CD14-positive monocyte (primary cell): ENCODE measurements around the gene HIGD1C. TPM values are rescaled to one million over a fixed set of nuclear protein-coding genes. Genes with fewer than 3 reads are reported as not detected.

Experiments used
- DNase-seq, 3 donors: peaks; one replicate each; pipeline ENCODE4 v3.0.0-alpha.2; 2011 to 2022
- H2AFZ ChIP-seq: 2 replicates; pipeline ENCODE4 v1.6.0; 2012; ENCODE audit warnings: mild to moderate bottlenecking, low read depth, low read length, inconsistent platforms; ENCODE audit not compliant: insufficient read depth, poor library complexity, severe bottlenecking
- H3K27ac ChIP-seq, 2 donors: 1 replicate in 1 of 2; 2 replicates in 1 of 2; pipeline ENCODE4 v1.5.1; 2012 to 2013; ENCODE audit warnings: low read length in 2 of 2, control low read depth in 1 of 2, inconsistent platforms in 1 of 2, low read depth in 1 of 2, mild to moderate bottlenecking in 1 of 2
- H3K27me3 ChIP-seq, 2 donors: one replicate each; pipeline versions ENCODE4 v1.6.0 to v1.6.1; 2011 to 2013; ENCODE audit warnings: low read length in 2 of 2; ENCODE audit not compliant: control insufficient read depth in 2 of 2, insufficient read depth in 2 of 2
- H3K36me3 ChIP-seq, 2 donors: replicated peaks in 1 of 2; 1 replicate in 1 of 2; 2 replicates in 1 of 2; pipeline versions ENCODE4 v1.5.1 to v1.6.1; 2012 to 2013; ENCODE audit warnings: low read length in 2 of 2, control low read depth in 1 of 2, inconsistent platforms in 1 of 2, mild to moderate bottlenecking in 1 of 2; ENCODE audit not compliant: insufficient read depth in 2 of 2, control insufficient read depth in 1 of 2
- H3K4me1 ChIP-seq, 2 donors: 1 replicate in 1 of 2; 2 replicates in 1 of 2; pipeline versions ENCODE4 v1.5.1 to v1.6.1; 2012 to 2013; ENCODE audit warnings: low read length in 2 of 2, control low read depth in 1 of 2, inconsistent platforms in 1 of 2, mild to moderate bottlenecking in 1 of 2, moderate library complexity in 1 of 2; ENCODE audit not compliant: insufficient read depth in 2 of 2, control insufficient read depth in 1 of 2
- H3K4me2 ChIP-seq: replicated peaks from 2 replicates; pipeline ENCODE3; 2012; ENCODE audit warnings: low read length, moderate library complexity, mild to moderate bottlenecking; ENCODE audit not compliant: poor library complexity, severe bottlenecking; ENCODE audit errors: extremely low read depth
- H3K4me3 ChIP-seq, 3 experiments: fragments of 200-600 bp in 1 of 3; sonication (generic) in 1 of 3; replicated peaks in 1 of 3; 1 replicate in 2 of 3; 2 replicates in 1 of 3; pipeline ENCODE4 v1.5.1; 2011 to 2013; ENCODE audit warnings: low read length in 3 of 3, mild to moderate bottlenecking in 3 of 3, control low read depth in 2 of 3, low read depth in 2 of 3, inconsistent platforms in 1 of 3, moderate library complexity in 1 of 3
- H3K79me2 ChIP-seq: 2 replicates; pipeline ENCODE4 v1.6.0; 2012; ENCODE audit warnings: mild to moderate bottlenecking, control low read depth, inconsistent platforms, low read length, moderate library complexity; ENCODE audit not compliant: insufficient read depth
- H3K9ac ChIP-seq: 2 replicates; pipeline ENCODE4 v1.6.0; 2017; ENCODE audit warnings: low read length, mild to moderate bottlenecking; ENCODE audit not compliant: insufficient read depth, poor library complexity, severe bottlenecking
- H3K9me3 ChIP-seq, 2 donors: replicated peaks in 1 of 2; 1 replicate in 1 of 2; 2 replicates in 1 of 2; pipeline versions ENCODE4 v1.5.1 to v1.6.1; 2012 to 2013; ENCODE audit warnings: low read length in 2 of 2, control low read depth in 1 of 2; ENCODE audit not compliant: control insufficient read depth in 1 of 2, insufficient read depth in 1 of 2
- H4K20me1 ChIP-seq: 2 replicates; pipeline ENCODE4 v1.6.0; 2012; ENCODE audit warnings: mild to moderate bottlenecking, low read length, control low read depth, moderate library complexity; ENCODE audit not compliant: insufficient read depth
- H3K27ac Mint-ChIP-seq, 7 donors: one replicate each; pipeline ENCODE4 v1.8.0; 2020; ENCODE audit warnings: mild to moderate bottlenecking in 7 of 7, mixed read lengths in 7 of 7, moderate library complexity in 6 of 7, inconsistent platforms in 2 of 7
- H3K27me3 Mint-ChIP-seq, 3 donors: one replicate each; pipeline ENCODE4 v1.8.0; 2021 to 2022; ENCODE audit warnings: low read depth in 3 of 3, mild to moderate bottlenecking in 3 of 3, mixed read lengths in 3 of 3, moderate library complexity in 3 of 3, inconsistent platforms in 1 of 3
- H3K36me3 Mint-ChIP-seq, 2 donors: one replicate each; pipeline ENCODE4 v1.8.0; 2020; ENCODE audit warnings: mixed read lengths in 2 of 2, inconsistent platforms in 1 of 2, mild to moderate bottlenecking in 1 of 2
- H3K4me1 Mint-ChIP-seq: one replicate; pipeline ENCODE4 v1.8.0; 2020; ENCODE audit warnings: mild to moderate bottlenecking, mixed read lengths
- H3K4me3 Mint-ChIP-seq, 2 donors: one replicate each; pipeline ENCODE4 v1.8.0; 2020; ENCODE audit warnings: mild to moderate bottlenecking in 2 of 2, mixed read lengths in 2 of 2, moderate library complexity in 1 of 2
- H3K9me3 Mint-ChIP-seq, 7 donors: one replicate each; pipeline ENCODE4 v1.8.0; 2020 to 2022; ENCODE audit warnings: mixed read lengths in 7 of 7, mild to moderate bottlenecking in 6 of 7, moderate library complexity in 6 of 7, inconsistent platforms in 2 of 7
- WGBS: methylation state at CpG from one replicate; pipeline ENCODE4 v1.1.5; 2013; ENCODE audit warnings: missing lambda C conversion rate; ENCODE audit not compliant: insufficient coverage; 5-methylcytosine and 5-hydroxymethylcytosine counted together
- intact Hi-C, 2 donors: fragments of 100-400 bp; cut with micrococcal nuclease; formaldehyde crosslinking; loops; one replicate each; pipeline versions ENCODE4 v1.15.0 to v1.15.1; 2023
- polyA plus RNA-seq, 3 donors: library from polyadenylated mRNA; depleted of rRNA in 1 of 3; unstranded in 2 of 3; stranded (reverse) in 1 of 3; fragments of 300-500 nt in 2 of 3; fragments of >200 nt in 1 of 3; fragmentation: Illumina TruSeq in 2 of 3; gene quantifications; 1 replicate in 2 of 3; 2 replicates in 1 of 3; pipeline ENCODE4 v1.2.3, GENCODE V29; 2012 to 2021
- TF ChIP-seq, protein P1 (sequence below): fragments of 200-600 bp; IDR thresholded peaks from one replicate; pipeline ENCODE4 v1.8.0; 2022; ENCODE audit warnings: antibody characterized with exemption, mild to moderate bottlenecking

HIGD1C gene
- polyA plus RNA-seq, 3 donors, result not detected

- peaks cover 32% of the 10 kb centered on the region for H3K4me1 Mint-ChIP-seq
- H3K4me1 ChIP-seq, result peaks cover 22 to 31% of the 10 kb centered on the region in 2 donors
- intact Hi-C loops, result no loop called here
These were observed 59.6 kb downstream of the HIGD1C start for GRCh38 chr12:51011955-51012354.

GRCh38 chr12:51012570-51013236, 60.4 kb downstream of the HIGD1C start:
- Histone ChIP-seq H3K4me2 (no peak overlapping the region), H3K4me1 (peaks cover 22 to 31% of the 10 kb centered on the region in 2 donors), H3K9ac (no peak overlapping the region), H2AFZ (no peak overlapping the region), H4K20me1 (peaks cover 53% of the 10 kb centered on the region), H3K4me3 (no peak overlapping the region), H3K36me3 (peaks cover 3 to 4% of the 10 kb centered on the region in 2 donors), H3K27ac (no peak overlapping the region), H3K79me2 (peaks cover 91% of the 10 kb centered on the region), H3K27me3 (no peaks in the 10 kb centered on the region), H3K9me3 (no peaks in the 10 kb centered on the region)
- intact Hi-C loops, result no loop called here
- peak in 1 of 3 donors; percentile 11 for DNase-seq
- Mint-ChIP-seq H3K36me3 (peaks cover 2 to 3% of the 10 kb centered on the region in 2 donors), H3K4me3 (no peak overlapping the region), H3K27ac (peak overlapping the region in 2 of 7 donors; percentile 16 to 35), H3K27me3 (no peaks in the 10 kb centered on the region), H3K9me3 (no peaks in the 10 kb centered on the region), H3K4me1 (peaks cover 32% of the 10 kb centered on the region)
- TF ChIP-seq, protein P1, sequence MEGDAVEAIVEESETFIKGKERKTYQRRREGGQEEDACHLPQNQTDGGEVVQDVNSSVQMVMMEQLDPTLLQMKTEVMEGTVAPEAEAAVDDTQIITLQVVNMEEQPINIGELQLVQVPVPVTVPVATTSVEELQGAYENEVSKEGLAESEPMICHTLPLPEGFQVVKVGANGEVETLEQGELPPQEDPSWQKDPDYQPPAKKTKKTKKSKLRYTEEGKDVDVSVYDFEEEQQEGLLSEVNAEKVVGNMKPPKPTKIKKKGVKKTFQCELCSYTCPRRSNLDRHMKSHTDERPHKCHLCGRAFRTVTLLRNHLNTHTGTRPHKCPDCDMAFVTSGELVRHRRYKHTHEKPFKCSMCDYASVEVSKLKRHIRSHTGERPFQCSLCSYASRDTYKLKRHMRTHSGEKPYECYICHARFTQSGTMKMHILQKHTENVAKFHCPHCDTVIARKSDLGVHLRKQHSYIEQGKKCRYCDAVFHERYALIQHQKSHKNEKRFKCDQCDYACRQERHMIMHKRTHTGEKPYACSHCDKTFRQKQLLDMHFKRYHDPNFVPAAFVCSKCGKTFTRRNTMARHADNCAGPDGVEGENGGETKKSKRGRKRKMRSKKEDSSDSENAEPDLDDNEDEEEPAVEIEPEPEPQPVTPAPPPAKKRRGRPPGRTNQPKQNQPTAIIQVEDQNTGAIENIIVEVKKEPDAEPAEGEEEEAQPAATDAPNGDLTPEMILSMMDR, result no peak
- 89% methylated on average over 1 of the region's 5 CpGs for WGBS

More at GRCh38 chr12:51011955-51012354, 59.6 kb downstream of the HIGD1C start:
- Histone ChIP-seq H3K9ac (no peak overlapping the region), H3K27me3 (no peaks in the 10 kb centered on the region), H3K36me3 (peaks cover 6 to 12% of the 10 kb centered on the region in 2 donors), H3K27ac (no peak overlapping the region), H2AFZ (no peak overlapping the region), H4K20me1 (peaks cover 45% of the 10 kb centered on the region), H3K79me2 (peaks cover 90% of the 10 kb centered on the region), H3K9me3 (no peaks in the 10 kb centered on the region), H3K4me3 (no peak overlapping the region), H3K4me2 (no peak overlapping the region)
- Mint-ChIP-seq H3K9me3 (no peaks in the 10 kb centered on the region), H3K27ac (peak overlapping the region in 1 of 7 donors; percentile 32), H3K27me3 (no peaks in the 10 kb centered on the region), H3K4me3 (no peak overlapping the region), H3K36me3 (peaks cover 7 to 11% of the 10 kb centered on the region in 2 donors)
- DNase-seq, result no peak
- 100% methylated on average over 3 of the region's 4 CpGs for WGBS
- TF ChIP-seq, protein P1, result no peak
